BLaER1 treated with 17β-estradiol and CSF1 and Interleukin-3, amounts not matched to agents 10 nM and 100 nM (cell line): ENCODE data around the gene CTU1.

Experiments used
- H3K27ac ChIP-seq, 11 experiments: shearing (Covaris generic); formaldehyde crosslinking; 2 replicates each; pipeline ENCODE4 v1.8.1; 2022
- H3K27me3 ChIP-seq, 11 experiments: shearing (Covaris generic); formaldehyde crosslinking; 2 replicates each; pipeline ENCODE4 v1.8.1; 2022
- H3K36me3 ChIP-seq, 11 experiments: shearing (Covaris generic); formaldehyde crosslinking; 2 replicates each; pipeline ENCODE4 v1.8.1; 2022
- H3K4me1 ChIP-seq, 10 experiments: shearing (Covaris generic); formaldehyde crosslinking; 2 replicates each; pipeline ENCODE4 v1.8.1; 2022
- H3K4me2 ChIP-seq, 11 experiments: shearing (Covaris generic); formaldehyde crosslinking; 2 replicates each; pipeline ENCODE4 v1.8.1; 2022
- H3K4me3 ChIP-seq, 10 experiments: shearing (Covaris generic); formaldehyde crosslinking; 2 replicates each; pipeline ENCODE4 v1.8.1; 2022
- H3K9ac ChIP-seq, 11 experiments: shearing (Covaris generic); formaldehyde crosslinking; 2 replicates each; pipeline ENCODE4 v1.8.1; 2022
- H3K9me3 ChIP-seq, 11 experiments: shearing (Covaris generic); formaldehyde crosslinking; replicated peaks in 1 of 11; 2 replicates each; pipeline ENCODE4 v1.8.1; 2022
- H4K20me1 ChIP-seq, 11 experiments: shearing (Covaris generic); formaldehyde crosslinking; 2 replicates each; pipeline ENCODE4 v1.8.1; 2022
- Cebpa-rat ChIP-seq, 11 experiments: shearing (Covaris generic); IDR thresholded peaks; 2 replicates each; pipeline ENCODE4 v1.8.1; 2022

CTU1 gene

DNA sequence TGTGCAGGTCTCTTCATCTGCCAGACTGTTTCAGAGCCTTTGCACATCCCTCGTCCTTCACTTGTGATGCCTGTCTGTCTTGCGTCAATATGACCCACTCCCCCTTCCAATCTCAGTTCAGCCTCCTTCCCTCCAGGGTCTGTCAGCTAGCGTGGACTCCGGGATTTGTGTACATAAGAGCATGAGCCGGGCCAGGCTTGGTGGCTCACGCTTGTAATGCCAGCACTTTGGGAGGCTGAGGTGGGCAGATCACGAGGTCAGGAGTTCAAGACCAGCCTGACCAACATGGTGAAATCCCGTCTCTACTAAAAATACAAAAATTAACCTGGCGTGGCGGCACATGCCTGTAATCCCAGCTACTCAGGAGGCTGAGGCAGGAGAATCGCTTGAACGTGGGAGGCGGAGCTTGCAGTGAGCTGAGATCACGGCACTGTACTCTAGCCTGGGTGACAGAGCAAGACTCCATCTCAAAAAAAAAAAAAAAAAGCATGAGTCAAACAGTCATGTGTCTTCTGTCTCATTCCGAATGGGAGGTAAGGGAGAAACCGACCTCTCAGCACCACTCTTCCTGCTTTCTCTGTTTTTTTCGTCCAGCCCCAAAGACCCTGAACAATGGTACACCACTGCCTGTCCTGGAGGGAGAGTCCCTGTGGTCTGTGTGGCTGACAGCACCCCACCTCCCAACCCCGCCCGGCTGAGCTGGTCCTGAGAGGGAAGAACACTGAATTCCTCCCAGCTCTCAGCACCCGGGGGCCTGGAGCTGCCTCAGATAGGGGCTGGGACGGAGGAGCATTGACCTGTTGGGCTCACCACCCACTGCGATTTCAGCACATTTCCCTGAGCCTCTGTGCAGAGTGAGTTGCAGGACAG, 14.1 kb upstream of the CTU1 start:
- Histone ChIP-seq H3K9ac (peak overlapping the region; percentile 76 to 91 (median 83)), H3K27ac (peak overlapping the region; percentile 87 to 98 (median 93)), H3K9me3 (no peaks in the 10 kb centered on the region), H3K4me2 (peak overlapping the region; percentile 86 to 100 (median 96)), H3K4me3 (peak overlapping the region in 6 of 10 experiments; percentile 60 to 77 (median 68); a peak in 13 of 20 replicates), H3K36me3 (peaks cover 0 to 21% (median 0%) of the 10 kb centered on the region in 11 experiments; a peak in 7 of 22 replicates), H3K4me1 (peaks cover 66 to 100% (median 87%) of the 10 kb centered on the region in 10 experiments), H3K27me3 (no peaks in the 10 kb centered on the region), H4K20me1 (no peaks in the 10 kb centered on the region)
- TF ChIP-seq Cebpa-rat (IDR thresholded peaks at IDR 0.05), result no peak

DNA sequence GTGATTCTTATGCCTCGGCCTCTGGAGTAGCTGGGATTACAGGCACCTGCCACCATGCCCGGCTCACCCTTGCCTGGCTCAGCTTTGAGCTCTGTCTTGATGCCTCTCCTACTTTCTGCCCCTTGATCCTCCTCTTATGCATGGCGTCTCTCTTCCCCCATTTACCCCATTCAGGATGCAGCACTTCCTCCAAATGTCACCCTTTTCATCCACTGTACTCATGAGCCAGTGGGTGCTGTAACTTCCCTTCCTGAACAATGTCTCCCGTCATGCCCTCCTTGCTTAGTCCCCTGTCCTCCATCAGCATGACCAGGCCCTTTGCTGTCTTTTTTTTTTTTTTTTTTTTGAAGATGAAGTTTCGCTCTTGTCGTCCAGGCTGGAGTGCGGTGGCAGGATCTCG, 13.0 kb upstream of the CTU1 start:
- Histone ChIP-seq H3K4me2 (peak overlapping the region; percentile 86 to 100 (median 96)), H4K20me1 (no peaks in the 10 kb centered on the region), H3K9ac (peak overlapping the region in 9 of 11 experiments; percentile 37 to 91 (median 83); a peak in 11 of 22 replicates), H3K27ac (peak overlapping the region; percentile 87 to 98 (median 93)), H3K4me3 (no peak overlapping the region; a peak in 1 of 20 replicates), H3K36me3 (peaks cover 0 to 10% (median 0%) of the 10 kb centered on the region in 11 experiments; a peak in 5 of 22 replicates), H3K9me3 (no peaks in the 10 kb centered on the region), H3K27me3 (no peaks in the 10 kb centered on the region), H3K4me1 (peaks cover 55 to 100% (median 76%) of the 10 kb centered on the region in 10 experiments)
- TF ChIP-seq Cebpa-rat (IDR thresholded peaks at IDR 0.05), result no peak

DNA sequence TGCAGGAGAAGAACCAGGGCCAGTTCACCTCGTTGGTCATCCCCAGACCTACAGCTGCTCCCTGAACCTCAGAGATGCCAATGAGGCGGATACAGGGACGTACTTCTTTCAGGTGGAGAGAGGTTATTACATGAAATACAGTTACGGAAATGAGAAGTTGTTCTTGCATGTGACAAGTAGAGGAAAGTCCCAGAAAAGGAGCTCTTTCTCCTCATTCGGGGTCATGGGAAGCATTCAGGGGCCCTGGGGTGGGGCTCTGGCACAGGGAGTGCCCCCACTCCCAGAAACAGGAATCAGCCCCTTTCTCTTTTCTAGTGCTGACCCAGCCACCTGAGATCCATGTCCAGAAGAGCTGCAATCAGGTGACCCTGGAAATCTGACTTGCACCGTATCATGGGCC, 12.0 kb upstream of the CTU1 start:
- Histone ChIP-seq H3K27ac (peak overlapping the region in 10 of 11 experiments; percentile 30 to 98 (median 94); a peak in 19 of 22 replicates), H3K4me2 (peak overlapping the region in 8 of 11 experiments; percentile 0 to 100 (median 96); a peak in 14 of 22 replicates), H3K27me3 (no peaks in the 10 kb centered on the region), H3K36me3 (no peaks in the 10 kb centered on the region), H3K9ac (peak overlapping the region in 6 of 11 experiments; percentile 3 to 71 (median 50); a peak in 8 of 22 replicates), H4K20me1 (no peaks in the 10 kb centered on the region), H3K4me1 (peaks cover 44 to 100% (median 69%) of the 10 kb centered on the region in 10 experiments), H3K9me3 (no peaks in the 10 kb centered on the region), H3K4me3 (peak overlapping the region in 3 of 10 experiments; percentile 2 to 11 (median 4); a peak in 4 of 20 replicates)
- TF ChIP-seq Cebpa-rat (IDR thresholded peaks at IDR 0.05), result no peak

DNA sequence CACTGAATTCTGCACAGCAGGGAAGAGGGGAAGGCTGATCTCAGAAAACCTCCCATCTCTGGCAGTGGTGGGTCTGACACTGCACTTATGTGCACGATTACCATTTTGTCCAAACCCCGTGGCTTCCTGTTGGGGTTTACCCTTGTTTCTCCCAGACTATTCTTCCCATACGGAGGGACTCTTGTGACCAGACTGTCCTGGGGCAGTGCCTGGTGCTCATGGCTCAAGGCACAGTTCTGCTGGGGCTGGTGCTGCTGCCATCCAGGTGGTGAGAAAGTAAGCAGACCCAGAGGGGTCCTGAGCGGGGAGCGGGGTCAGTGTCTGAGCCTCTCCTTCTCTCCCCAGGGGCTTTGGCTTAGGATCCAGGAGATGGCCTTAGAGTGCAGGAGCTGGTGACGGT, 11.4 kb upstream of the CTU1 start:
- H3K27ac ChIP-seq, result peak overlapping the region in 10 of 11 experiments; percentile 30 to 98 (median 94); a peak in 18 of 22 replicates
- no peak for TF ChIP-seq Cebpa-rat (IDR thresholded peaks at IDR 0.05)

DNA sequence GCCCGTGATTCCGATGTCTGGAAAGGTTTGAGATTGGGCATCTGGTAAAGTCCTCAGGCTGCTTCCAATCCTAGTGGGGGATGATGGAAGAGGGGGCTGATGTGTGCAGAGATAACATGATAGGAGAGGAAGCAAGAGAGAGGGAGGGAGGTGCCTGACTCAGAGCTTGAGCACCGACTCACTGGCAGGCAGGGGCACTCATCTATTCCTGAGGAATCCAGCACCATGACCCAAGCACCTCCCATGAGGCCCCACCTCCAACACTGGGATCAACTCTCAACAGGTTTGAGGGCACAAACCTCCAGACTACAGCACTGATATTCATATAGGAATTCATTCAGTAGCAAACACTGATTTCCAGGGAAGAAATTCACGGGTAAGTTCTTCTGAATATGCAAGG, 10.9 kb upstream of the CTU1 start:
- no peaks in the 10 kb centered on the region for H3K27me3 ChIP-seq
- peak overlapping the region in 9 of 11 experiments; percentile 0 to 100 (median 94); a peak in 13 of 22 replicates for H3K4me2 ChIP-seq
- peak overlapping the region in 5 of 11 experiments; percentile 8 to 71 (median 62); a peak in 6 of 22 replicates for H3K9ac ChIP-seq
- H3K4me3 ChIP-seq, result peak overlapping the region in 2 of 10 experiments; percentile 2 to 22; a peak in 2 of 20 replicates
- H3K36me3 ChIP-seq, result no peaks in the 10 kb centered on the region
- H3K9me3 ChIP-seq, result no peaks in the 10 kb centered on the region
- H4K20me1 ChIP-seq, result no peaks in the 10 kb centered on the region
- H3K27ac ChIP-seq, result peak overlapping the region in 9 of 11 experiments; percentile 87 to 98 (median 95); a peak in 15 of 22 replicates
- no peak for TF ChIP-seq Cebpa-rat (IDR thresholded peaks at IDR 0.05)
- H3K4me1 ChIP-seq, result peaks cover 33 to 100% (median 68%) of the 10 kb centered on the region in 10 experiments

More for the DNA sequence above, 11.4 kb upstream of the CTU1 start:
- Histone ChIP-seq H3K4me2 (peak overlapping the region in 8 of 11 experiments; percentile 0 to 100 (median 96); a peak in 13 of 22 replicates), H3K4me3 (peak overlapping the region in 3 of 10 experiments; percentile 2 to 11 (median 4); a peak in 4 of 20 replicates), H3K9me3 (no peaks in the 10 kb centered on the region), H3K27me3 (no peaks in the 10 kb centered on the region), H3K9ac (peak overlapping the region in 5 of 11 experiments; percentile 8 to 71 (median 62); a peak in 11 of 22 replicates), H3K36me3 (no peaks in the 10 kb centered on the region), H4K20me1 (no peaks in the 10 kb centered on the region), H3K4me1 (peaks cover 38 to 100% (median 68%) of the 10 kb centered on the region in 10 experiments)

DNA sequence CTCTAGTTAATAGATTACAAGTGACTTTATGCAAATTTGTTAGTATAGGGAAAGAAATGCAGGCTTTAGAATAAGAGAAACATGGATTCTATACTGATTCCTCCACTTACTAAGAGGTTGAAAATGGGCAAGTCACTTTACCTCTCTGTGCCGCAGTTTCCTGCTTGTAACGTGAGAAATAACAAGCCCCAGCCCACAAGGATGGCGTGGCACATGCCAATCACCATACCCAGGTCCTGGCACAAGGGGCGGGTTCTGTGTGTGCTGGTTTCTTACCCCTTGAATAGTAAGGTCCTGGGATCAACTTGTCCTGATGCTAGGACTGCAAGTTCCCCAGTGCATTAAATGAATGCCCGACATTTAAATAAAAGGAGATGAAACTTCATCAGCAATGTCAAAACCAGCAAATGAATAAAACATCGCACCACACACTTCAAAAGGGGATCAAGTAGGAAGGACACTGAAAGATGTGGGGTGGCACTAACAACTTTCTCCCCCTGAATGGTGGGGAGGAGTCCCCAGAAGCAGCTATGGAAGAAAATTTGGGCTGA, 8.6 kb upstream of the CTU1 start:
- H3K4me2 ChIP-seq, result peak overlapping the region in 4 of 11 experiments; percentile 19 to 100 (median 92); a peak in 6 of 22 replicates
- H3K36me3 ChIP-seq, result no peaks in the 10 kb centered on the region
- H3K9me3 ChIP-seq, result no peaks in the 10 kb centered on the region
- no peak for TF ChIP-seq Cebpa-rat (IDR thresholded peaks at IDR 0.05)
- H3K4me1 ChIP-seq, result peaks cover 10 to 100% (median 66%) of the 10 kb centered on the region in 10 experiments
- no peaks in the 10 kb centered on the region for H4K20me1 ChIP-seq
- no peaks in the 10 kb centered on the region for H3K27me3 ChIP-seq
- no peak overlapping the region; a peak in 1 of 22 replicates for H3K9ac ChIP-seq
- H3K27ac ChIP-seq, result peak overlapping the region in 2 of 11 experiments; percentile 19 to 81; a peak in 1 of 22 replicates
- no peak overlapping the region for H3K4me3 ChIP-seq

DNA sequence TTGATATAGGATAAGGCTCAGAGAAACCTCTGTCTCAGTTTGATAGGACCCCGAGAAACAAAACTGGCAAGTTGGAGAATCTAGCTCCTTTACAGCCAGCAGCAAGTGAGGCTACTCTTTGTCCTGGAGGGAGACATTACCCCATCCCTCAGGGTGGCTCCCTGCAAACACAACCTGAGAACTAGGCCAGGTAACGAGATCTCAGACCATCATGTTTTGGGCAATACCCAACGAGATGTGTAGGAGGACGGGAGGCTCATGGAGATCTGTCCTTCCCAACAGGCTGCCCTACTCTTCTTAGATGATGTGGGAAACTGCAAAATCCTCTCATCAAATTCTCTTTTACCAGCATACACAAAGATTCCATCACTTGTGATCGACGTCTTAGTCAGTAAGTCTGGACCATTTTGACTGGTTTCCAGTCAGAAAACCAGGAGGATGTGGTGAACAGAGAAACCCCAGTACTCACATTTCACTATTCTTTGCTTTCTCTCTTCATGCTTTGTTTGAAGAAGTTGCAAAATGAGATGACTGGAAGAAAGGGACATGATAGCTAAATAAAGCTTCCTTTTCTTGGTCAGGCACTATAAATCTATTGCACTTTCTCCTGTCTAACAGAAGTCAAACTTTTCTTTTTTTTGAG, 6.0 kb upstream of the CTU1 start:
- Histone ChIP-seq H3K4me2 (peak overlapping the region in 8 of 11 experiments; percentile 2 to 100 (median 78); a peak in 14 of 22 replicates), H3K4me3 (no peak overlapping the region), H3K36me3 (no peaks in the 10 kb centered on the region), H3K9ac (peak overlapping the region in 5 of 11 experiments; percentile 15 to 63 (median 50); a peak in 9 of 22 replicates), H3K9me3 (no peaks in the 10 kb centered on the region), H3K27me3 (no peaks in the 10 kb centered on the region; a peak in 1 of 22 replicates), H3K27ac (peak overlapping the region in 8 of 11 experiments; percentile 4 to 81 (median 61); a peak in 12 of 22 replicates), H3K4me1 (peaks cover 0 to 100% (median 47%) of the 10 kb centered on the region in 10 experiments; a peak in 18 of 20 replicates), H4K20me1 (no peaks in the 10 kb centered on the region)
- TF ChIP-seq Cebpa-rat (IDR thresholded peaks at IDR 0.05), result no peak

DNA sequence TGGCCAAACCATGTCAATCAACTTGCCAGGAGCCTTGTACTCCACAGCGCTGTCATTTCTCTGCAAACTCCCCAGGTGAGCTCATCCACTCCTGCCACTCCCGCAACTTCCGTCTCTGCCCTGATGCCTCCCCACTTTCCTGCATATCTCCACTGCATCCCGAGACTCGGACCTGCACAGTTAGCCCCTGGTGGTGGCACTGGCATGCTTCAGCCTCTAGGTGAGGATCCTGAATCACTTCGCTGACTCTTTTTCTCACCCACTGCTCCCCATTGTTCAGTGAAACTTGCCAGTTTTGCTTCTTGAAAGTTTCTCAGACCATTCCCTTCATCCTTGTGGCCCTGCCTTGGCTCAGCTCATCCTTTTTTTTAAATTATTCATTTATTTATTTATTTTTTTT, 3.4 kb upstream of the CTU1 start:
- Histone ChIP-seq H3K4me2 (peak overlapping the region in 5 of 11 experiments; percentile 70 to 98 (median 86); a peak in 8 of 22 replicates), H3K27ac (peak overlapping the region in 3 of 11 experiments; percentile 57 to 81 (median 81); a peak in 3 of 22 replicates), H3K36me3 (no peaks in the 10 kb centered on the region), H3K9me3 (no peaks in the 10 kb centered on the region), H4K20me1 (no peaks in the 10 kb centered on the region; a peak in 1 of 22 replicates), H3K27me3 (peaks cover 0 to 3% (median 0%) of the 10 kb centered on the region in 11 experiments; a peak in 3 of 22 replicates), H3K4me3 (no peak overlapping the region), H3K4me1 (peaks cover 17 to 92% (median 58%) of the 10 kb centered on the region in 10 experiments), H3K9ac (no peak overlapping the region)
- TF ChIP-seq Cebpa-rat (IDR thresholded peaks at IDR 0.05), result no peak
